HL-60/S4 (cell line): ENCODE data around the gene GDAP2.

Source experiments
- in situ Hi-C: fragments of 300-500 bp; cut with MboI; formaldehyde crosslinking; loops from 2 replicates; pipeline ENCODE4 v1.14.3; 2022; ENCODE audit warnings: low sequenced_read_pairs

GDAP2 gene

GRCh38 chr1:117814856-117815797, 114.3 kb downstream of the GDAP2 start:
- in situ Hi-C loops: no loop called here
